Measurements from ENCODE around the gene PHF12. TPM values are rescaled to one million over a fixed set of nuclear protein-coding genes. Genes with fewer than 3 reads are reported as not detected.

PHF12 gene
- total and polyA plus RNA-seq, 2 of the 8 experiments (the other 6 are each of a cell fraction or from before 2014, with no cell fraction given): 38.8 to 65.7 TPM

DNA sequence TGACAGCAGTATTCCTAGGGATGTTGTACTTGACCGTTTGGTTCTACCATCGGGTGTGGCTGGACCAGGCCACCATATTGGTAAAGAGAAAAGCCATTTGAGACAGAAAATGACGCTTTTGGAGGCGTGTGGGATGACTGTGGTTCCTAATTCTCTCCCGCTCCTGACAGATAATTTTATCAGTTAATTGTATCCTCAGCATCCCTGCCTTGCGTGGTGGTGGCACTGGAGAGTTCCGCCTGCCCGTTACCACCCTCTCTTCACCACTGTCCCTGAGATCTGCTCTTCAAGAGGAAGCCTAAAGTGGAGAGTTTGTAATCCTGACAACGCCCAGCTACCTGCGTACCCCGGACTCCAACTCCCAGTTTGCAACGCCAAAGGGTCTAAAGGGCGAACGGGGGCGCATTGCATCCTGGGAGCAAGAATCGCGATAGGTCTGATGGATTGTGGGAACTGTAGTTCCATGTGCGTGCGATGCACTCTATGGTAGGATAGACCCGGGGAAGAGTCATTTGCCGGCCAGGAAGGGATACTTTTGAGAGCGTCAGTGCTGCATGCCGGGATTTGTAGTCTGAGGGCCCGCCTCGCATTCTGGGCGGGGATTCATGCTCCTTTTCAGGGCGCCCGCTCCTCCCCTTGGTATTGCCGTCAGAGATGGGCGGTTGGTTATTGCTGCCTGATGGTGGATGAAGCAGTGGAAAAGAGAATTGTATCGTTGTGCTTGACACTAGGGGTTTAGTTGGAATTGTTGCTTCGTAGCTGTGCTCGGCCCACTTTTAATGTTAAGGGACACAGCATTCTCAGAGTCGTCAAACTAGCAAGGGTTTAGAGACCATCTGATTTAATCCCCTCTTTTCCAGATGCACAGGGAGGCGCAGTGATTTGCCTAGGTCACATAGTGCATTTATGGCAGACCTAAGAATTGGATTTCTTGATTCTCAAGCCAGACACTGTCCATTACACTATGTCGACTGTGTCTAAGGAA, 965 bp upstream of the PHF12 start (continued):
- TF ChIP-seq SIX5 (IDR thresholded peaks at IDR 0.05; ENCODE audit: low read depth, low read length): peak; percentile 99
- TF ChIP-seq NRF1 (IDR thresholded peaks at IDR 0.05; ENCODE audit: low read depth, low read length): no peak
- TF ChIP-seq CREB1 (IDR thresholded peaks at IDR 0.05): peak; percentile 85
- TF ChIP-seq EZH2 (IDR thresholded peaks at IDR 0.05; ENCODE audit: low read depth, low read length, severe bottlenecking): no peak
- no peak for TF ChIP-seq CTBP2 (IDR thresholded peaks at IDR 0.05; ENCODE audit: borderline replicate concordance, insufficient read depth, insufficient read length, low read length)
- no peak for TF ChIP-seq KDM5A (IDR thresholded peaks at IDR 0.05; ENCODE audit: low read length)
- TF ChIP-seq TAF7 (optimal IDR thresholded peaks at IDR 0.05; ENCODE audit: borderline replicate concordance, low read depth, low read length): no peak
- no peak for TF ChIP-seq GABPA (IDR thresholded peaks at IDR 0.05; ENCODE audit: borderline replicate concordance, insufficient read depth, low read length)
- no peak for TF ChIP-seq ZNF274 (IDR thresholded peaks at IDR 0.05; ENCODE audit: borderline replicate concordance, extremely low read depth, low read length)
- peak; percentile 37; the same call in 1 of the 2 replicates for TF ChIP-seq BACH1 (IDR thresholded peaks at IDR 0.05; ENCODE audit: low read length)
- TF ChIP-seq RXRA (IDR thresholded peaks at IDR 0.05; ENCODE audit: insufficient read depth, low read depth, low read length): no peak
- TF ChIP-seq ASH2L (IDR thresholded peaks at IDR 0.05; ENCODE audit: low read length): no peak
- TF ChIP-seq, protein P1, sequence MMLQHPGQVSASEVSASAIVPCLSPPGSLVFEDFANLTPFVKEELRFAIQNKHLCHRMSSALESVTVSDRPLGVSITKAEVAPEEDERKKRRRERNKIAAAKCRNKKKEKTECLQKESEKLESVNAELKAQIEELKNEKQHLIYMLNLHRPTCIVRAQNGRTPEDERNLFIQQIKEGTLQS (IDR thresholded peaks at IDR 0.05; ENCODE audit: insufficient read depth, low read depth, low read length): 0 out of 2 replicates have a peak, but pooled peaks have one; percentile 1
- TF ChIP-seq HDAC6 (IDR thresholded peaks at IDR 0.05; ENCODE audit: low read depth, low read length): no peak
- TF ChIP-seq, protein P2, sequence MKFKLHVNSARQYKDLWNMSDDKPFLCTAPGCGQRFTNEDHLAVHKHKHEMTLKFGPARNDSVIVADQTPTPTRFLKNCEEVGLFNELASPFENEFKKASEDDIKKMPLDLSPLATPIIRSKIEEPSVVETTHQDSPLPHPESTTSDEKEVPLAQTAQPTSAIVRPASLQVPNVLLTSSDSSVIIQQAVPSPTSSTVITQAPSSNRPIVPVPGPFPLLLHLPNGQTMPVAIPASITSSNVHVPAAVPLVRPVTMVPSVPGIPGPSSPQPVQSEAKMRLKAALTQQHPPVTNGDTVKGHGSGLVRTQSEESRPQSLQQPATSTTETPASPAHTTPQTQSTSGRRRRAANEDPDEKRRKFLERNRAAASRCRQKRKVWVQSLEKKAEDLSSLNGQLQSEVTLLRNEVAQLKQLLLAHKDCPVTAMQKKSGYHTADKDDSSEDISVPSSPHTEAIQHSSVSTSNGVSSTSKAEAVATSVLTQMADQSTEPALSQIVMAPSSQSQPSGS (IDR thresholded peaks at IDR 0.05; ENCODE audit: low read length): no peak
- no peak for TF ChIP-seq TCF12 (IDR thresholded peaks at IDR 0.05; ENCODE audit: low read depth, low read length)
- no peak for TF ChIP-seq YY1 (IDR thresholded peaks at IDR 0.05; ENCODE audit: low read depth, low read length)
- TF ChIP-seq SP1 (IDR thresholded peaks at IDR 0.05; ENCODE audit: low read depth, low read length): peak; percentile 56; the same call in 1 of the 2 replicates
- TF ChIP-seq POU5F1 (IDR thresholded peaks at IDR 0.05; ENCODE audit: low read depth, low read length): no peak
- TF ChIP-seq CHD1 (IDR thresholded peaks at IDR 0.05; ENCODE audit: low read depth, low read length): peak; percentile 65; the same call in 1 of the 2 replicates
- TF ChIP-seq EP300 (IDR thresholded peaks at IDR 0.05; ENCODE audit: borderline replicate concordance in 1 of 2, low read depth in 2 of 2, low read length in 2 of 2): no peak
